ENCODE data around the gene TBC1D10B.
"Not testable (repeated sequence)": the region's sequence is repeated elsewhere in the genome, so short reads cannot be mapped to it uniquely, and the experiment has no call there.

DNA sequence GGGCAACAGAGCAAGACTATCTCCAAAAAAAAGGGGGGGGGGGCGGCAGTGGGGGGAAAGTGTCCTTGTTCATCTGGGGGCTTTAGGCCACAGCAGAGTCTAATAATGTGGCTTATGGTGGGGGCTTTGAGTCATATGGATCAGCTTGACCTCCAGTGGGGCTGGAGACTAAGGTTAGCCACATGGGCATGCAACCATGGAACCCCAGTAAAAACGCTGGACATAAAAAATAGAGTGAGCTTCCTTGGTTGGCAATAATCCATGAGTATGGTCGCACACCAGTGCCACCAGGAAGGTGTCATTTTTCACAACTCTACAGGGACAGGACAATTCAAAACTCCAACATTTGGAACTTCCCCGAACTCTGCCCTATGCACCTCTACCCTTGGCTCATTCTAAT, 59.4 kb downstream of the TBC1D10B start:
- not testable (repeated sequence) for TF ChIP-seq POLR2A (IDR thresholded peaks at IDR 0.05)
- TF ChIP-seq, protein P1, sequence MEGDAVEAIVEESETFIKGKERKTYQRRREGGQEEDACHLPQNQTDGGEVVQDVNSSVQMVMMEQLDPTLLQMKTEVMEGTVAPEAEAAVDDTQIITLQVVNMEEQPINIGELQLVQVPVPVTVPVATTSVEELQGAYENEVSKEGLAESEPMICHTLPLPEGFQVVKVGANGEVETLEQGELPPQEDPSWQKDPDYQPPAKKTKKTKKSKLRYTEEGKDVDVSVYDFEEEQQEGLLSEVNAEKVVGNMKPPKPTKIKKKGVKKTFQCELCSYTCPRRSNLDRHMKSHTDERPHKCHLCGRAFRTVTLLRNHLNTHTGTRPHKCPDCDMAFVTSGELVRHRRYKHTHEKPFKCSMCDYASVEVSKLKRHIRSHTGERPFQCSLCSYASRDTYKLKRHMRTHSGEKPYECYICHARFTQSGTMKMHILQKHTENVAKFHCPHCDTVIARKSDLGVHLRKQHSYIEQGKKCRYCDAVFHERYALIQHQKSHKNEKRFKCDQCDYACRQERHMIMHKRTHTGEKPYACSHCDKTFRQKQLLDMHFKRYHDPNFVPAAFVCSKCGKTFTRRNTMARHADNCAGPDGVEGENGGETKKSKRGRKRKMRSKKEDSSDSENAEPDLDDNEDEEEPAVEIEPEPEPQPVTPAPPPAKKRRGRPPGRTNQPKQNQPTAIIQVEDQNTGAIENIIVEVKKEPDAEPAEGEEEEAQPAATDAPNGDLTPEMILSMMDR (IDR thresholded peaks at IDR 0.05): not testable (repeated sequence)
